ENCODE measurements around the gene RMDN2.

RMDN2 gene

DNA sequence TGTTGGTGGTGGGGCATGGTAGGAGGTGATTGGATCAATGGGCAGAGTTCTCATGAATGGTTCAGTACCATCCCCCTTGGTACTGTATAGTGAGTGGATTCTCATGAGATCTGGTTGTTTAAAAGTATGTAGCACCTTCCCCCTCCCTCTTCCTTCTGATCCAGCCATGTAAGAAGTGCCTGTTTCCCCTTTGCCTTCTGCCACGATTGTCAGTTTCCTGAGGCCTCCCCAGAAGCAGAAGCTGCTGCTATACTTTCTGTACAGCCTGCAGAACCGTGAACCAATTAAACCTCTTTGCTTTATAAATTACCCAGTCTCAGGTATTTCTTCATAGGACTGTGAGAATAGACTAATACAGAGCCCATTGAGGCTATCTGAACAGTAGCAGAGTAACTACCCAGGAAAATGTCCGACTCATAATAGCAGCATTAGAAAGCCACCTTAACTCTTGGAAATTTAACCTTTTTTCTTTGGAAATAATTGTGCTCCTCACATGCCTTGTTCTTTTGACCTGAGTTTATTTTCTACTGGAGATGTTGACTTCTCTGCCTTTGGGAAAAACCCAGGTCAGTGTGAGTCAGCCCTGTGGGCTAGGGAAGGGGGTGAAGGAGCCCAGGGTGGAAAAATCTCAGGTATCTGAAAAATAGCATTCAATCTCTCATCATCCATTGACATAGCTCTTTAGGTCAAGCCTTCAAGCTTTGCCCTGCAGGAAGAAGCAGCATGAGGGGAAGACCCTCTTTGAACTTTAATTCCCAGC, 132.7 kb downstream of the RMDN2 start:
- no peak for DNase-seq

DNA sequence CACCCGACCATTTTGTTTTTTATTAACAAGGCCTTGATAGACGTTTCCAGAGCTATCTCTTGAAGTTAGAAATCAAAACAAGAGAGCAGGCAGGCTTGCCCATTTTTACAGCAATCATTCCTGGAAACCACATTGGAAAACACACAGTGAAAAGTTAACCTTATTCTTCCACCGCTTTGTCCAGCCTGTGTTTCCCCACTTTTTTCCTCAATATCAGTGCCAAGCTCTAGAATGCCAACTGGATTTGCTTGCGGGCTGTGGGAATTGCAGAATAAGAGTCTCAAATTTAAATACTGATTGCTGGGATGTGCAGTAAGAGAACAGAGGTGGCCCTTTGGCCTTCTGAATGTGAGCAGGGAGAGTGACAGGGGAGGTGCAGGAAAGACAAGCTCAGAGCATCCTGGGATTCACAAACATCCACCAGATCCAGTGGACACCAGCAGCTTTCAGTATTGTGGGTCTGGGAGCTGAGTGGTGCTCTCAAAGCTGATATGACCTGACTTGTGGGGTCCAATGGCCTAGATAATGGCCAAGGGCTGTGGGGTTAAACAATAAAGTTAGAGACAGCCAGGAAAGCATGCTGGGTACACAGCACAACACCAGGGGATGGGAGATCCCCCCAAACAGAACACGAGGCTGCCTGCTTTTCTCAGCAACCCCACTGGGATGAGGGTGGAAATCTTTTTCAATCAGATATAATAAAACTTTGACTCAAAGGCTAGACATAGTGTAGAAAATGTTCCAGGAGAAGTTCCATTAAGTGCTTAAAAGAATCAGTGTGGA, 135.3 kb downstream of the RMDN2 start:
- no peak for DNase-seq

- DNase-seq = peak; percentile 23
Measured at GRCh38 chr2:38064801-38065501, 139.9 kb downstream of the RMDN2 start.

- DNase-seq = no peak
Measured at GRCh38 chr2:38065502-38066135, 140.5 kb downstream of the RMDN2 start.

DNA sequence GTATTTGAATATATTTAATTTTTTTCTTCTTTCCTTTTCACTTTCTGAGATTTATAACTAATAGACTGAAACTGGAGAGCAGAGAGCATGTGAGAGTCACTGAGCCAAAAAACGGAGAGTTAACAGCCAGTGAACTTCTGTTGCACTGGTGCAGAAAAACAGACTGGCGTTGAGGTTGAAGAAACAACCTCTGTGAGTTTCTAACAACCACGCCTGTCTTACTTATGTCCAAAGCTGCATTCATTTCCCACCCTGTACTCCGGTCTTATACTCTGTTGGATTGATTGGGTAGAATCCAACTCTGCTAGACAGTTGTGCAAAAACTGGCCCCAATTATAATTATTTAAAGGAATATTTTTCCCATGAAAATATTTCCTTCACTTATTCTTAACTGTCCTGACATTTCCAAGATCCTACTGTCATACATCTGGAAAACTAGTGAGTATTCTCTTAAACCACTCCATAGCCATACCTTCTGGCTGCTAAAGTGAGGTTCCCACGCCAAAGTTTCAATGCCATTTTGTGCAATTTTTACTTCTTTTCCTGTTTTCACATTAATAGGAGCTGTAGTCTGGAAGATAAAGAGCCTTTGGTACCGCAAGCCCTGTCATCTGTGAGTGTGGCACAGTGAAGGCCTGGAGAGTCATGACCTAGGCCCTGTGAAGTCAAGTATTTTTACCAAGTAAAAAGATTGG, 141.5 kb downstream of the RMDN2 start:
- DNase-seq = no peak

Data from NCI-H2171 (cell line).